ENCODE data around the gene CDK5RAP1.
"Not testable (repeated sequence)": the region's sequence is repeated elsewhere in the genome, so short reads cannot be mapped to it uniquely, and the experiment has no call there.

CDK5RAP1 gene

DNA sequence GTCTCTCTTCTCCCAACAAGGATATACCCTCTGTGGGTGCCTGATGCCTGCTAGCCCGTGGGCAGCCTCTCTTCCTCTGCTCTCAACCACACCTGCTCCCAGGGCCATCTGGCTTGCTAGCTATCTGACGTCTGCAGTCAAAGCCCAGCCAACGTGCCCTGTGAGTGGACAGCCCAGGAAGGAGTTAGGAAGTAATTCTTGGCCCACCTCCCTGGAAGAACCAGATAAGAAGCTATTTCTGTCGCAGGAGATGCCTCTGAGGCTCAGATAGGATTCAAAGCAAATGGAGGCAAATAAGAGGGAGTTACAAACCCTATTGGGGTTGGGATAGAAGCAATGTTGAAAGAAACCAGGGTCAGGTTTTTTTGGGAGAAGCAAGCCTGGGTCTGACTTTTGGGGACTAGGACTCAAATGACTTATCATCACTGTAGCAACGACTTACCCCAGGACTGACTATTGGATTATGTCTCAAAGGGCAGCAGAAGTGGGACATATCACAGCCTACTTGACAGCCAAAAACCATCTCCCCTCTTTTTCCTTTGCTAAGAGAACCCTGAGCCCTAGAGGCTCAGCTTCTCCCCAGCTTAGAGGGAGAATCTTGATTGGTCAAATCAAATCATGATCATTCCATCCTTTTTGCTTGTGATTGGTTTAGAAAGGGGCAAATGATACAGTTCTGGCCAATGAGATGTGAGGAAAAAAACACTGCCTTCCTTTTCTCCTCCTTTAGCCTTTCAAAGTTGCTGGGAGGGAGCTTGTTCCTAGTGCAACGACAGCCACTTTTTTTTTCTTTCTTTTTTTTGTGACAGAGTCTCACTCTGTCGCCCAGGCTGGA, 18.0 kb upstream of the CDK5RAP1 start:
- DNase-seq, result no peak

GRCh38 chr20:33418033-33418432, 16.7 kb upstream of the CDK5RAP1 start:
- DNase-seq, result no peak

GRCh38 chr20:33415948-33416347, 14.6 kb upstream of the CDK5RAP1 start:
- DNase-seq, result peak in 29 of 51 donors; percentile 4 to 62 (median 30)

DNA sequence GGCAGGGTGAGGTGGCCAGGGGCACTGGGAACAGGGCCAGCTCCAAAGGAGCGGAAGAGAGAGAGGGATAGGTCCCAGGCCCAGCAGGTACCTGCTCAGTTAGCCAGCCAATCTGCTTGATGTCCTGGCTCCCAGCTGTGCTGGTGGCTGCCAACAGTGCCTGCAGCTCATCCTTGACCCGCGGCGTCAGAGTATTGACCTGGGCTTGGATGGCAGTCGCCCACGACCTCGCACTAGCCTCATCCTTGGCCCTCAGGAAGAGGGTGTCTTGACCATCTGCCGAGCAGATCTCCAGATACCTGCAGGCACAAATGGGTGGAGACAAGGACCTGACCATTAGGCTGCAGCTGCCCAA, 11.1 kb upstream of the CDK5RAP1 start:
- no peak for DNase-seq

- DNase-seq, result no peak
Measured at GRCh38 chr20:33411711-33412483, 10.6 kb upstream of the CDK5RAP1 start.

DNA sequence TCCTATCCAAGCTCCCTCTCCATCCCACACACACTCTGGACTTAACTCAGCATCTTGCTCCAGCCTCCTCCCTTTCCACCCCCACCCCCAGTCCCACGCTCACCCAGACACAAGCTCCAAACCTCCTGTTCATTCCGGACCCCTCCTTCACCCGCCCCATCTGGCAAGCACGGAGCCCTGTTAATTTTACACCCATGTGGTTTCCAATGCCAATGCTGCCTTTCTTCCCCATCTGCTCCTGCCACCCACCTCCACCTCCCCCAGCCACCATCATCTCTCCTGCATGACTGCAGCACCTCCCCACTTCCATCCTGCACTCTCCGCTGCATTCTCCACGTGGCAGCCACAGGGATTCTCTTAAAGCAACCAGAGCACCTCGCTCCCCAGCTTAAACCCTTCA, 9.9 kb upstream of the CDK5RAP1 start:
- peak in 6 of 51 donors; percentile 4 to 49 (median 18) for DNase-seq

DNA sequence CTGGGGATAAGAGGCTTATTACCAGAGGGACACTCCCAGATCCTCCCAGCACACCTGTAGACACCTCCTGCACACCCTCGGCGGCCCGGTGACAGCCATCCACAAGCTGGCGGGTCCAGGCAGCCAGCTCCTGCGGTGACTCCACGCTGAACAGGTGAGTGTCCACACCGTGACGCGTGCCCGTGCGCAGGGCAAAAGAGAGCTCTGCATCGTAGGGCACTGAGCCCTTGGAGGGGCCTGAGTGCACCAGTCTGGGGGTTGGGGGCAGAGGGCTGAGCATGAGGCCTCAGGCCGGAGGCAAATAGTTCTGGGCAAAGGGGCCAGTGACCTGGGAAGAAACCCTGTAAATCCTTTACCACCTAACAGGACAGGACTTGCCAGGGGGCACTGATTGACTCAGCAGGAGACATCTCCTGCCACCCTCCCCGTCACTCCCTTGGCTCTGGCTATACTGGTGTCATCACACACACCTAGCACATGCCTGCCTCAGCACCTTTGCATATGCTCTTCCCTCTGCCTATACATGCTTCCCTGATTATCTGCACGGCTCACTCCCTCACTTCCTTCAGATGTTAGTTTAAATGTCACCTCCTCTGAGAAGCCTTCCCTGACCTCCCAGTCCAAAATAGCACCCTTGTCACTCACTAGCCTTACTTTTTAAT, 8.9 kb upstream of the CDK5RAP1 start:
- no peak for DNase-seq

GRCh38 chr20:33408716-33409654, 7.7 kb upstream of the CDK5RAP1 start:
- peak in 4 of 51 donors; percentile 6 to 55 (median 16) for DNase-seq

DNA sequence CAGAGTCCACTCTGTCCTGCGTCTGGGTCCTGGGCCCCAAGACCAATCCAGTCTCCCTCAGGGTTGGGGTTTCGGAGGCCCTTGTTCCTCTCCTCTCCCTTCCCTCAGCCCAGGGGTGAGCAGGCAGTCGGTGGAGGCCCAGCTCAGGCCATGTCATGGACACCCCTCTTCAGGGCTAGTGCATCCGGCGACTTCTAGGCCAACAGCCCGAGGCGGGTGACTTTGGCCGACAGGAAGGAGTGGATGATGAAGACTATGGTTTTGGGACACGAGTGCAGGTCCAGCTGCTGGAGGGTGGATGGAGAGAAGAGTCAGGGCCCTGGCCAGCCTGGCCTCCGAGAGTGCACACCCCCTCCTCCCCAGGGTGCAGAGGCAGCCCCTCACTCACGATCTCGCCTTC, 7.0 kb upstream of the CDK5RAP1 start:
- DNase-seq, result no peak

DNA sequence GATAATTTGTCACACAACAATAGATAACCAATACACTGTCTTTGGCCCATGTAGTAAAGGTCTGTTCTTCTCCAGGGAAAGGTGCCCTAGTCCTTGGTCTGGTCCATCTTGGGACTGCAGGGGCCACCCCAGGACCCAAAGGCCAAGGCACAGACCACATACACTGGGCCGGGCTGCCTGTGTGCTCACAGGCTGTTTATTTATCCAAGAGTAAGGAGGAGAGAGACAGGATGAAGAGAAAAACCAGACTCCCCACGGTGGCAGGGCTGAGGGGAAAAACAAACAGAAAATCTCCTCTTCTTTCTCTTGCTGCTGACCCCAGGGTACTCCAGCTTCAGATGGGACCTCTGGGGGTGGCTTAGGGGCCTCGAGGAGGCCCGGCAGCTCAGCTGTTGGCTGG, 6.5 kb upstream of the CDK5RAP1 start:
- no peak for DNase-seq

GRCh38 chr20:33407251-33407650, 5.9 kb upstream of the CDK5RAP1 start:
- DNase-seq, result no peak

DNA sequence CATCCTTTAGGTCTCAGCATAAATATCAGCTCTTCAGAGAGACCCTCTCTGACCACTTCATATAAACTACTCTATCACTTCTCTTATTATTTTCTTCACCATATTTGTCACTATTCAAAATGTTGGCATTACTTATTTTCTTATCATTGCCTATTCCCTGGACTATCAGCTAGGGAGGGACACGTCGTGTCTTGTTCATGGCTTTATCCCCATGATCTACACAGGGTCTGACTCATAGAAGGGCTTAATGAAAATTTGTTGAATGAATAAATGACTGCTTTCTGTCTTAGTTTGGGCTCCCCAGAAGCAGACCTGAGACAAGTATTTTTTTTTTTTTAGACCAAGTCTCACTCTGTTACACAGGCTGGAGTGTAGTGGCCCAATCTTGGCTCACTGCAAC, 3.0 kb upstream of the CDK5RAP1 start:
- DNase-seq, result no peak

GRCh38 chr20:33401921-33402369, 626 bp upstream of the CDK5RAP1 start:
- no peak for DNase-seq

- peak in 1 of 51 donors; percentile 43 for DNase-seq
Measured at GRCh38 chr20:33400812-33401183, 521 bp downstream of the CDK5RAP1 start.

- no peak for DNase-seq
Measured at GRCh38 chr20:33399924-33400323, 1.4 kb downstream of the CDK5RAP1 start.

DNA sequence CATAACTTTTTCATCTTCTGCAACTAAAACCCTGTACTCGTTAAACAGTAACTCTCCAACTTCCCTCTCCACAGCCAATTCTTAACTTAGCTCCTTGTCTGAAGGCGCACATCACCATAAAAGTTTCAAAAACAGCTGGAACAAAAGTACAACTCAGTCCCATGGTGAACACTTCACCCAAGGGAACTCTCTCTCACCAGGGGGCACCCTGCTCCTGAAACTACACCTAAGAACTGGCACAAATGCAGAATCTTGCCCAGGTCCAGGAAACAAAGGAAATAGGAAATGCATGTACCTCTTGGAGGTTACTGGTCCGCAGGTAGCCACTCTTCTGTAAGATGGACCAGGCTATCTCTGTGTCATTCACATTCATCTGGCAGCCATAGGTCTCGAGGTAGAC, 6.6 kb downstream of the CDK5RAP1 start:
- no peak for DNase-seq

DNA sequence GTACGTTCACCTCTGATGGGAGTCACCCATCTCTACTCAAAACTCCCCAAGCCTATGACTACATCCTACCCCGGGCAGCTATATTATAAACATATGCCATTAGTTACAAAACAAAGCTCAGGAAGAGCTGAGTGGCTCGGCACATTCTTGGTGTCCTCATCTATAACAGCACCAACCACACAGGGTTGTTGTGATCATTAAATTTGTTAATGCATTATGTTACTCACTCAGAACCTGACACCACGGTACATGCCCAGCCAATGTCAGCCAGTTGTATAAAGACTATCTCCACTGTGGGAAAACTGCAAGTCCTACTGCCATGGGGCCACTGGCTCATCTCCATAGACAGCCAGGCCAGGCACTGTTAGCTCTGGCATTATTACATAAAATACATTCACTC, 7.7 kb downstream of the CDK5RAP1 start:
- DNase-seq, result peak in 1 of 51 donors; percentile 4

DNA sequence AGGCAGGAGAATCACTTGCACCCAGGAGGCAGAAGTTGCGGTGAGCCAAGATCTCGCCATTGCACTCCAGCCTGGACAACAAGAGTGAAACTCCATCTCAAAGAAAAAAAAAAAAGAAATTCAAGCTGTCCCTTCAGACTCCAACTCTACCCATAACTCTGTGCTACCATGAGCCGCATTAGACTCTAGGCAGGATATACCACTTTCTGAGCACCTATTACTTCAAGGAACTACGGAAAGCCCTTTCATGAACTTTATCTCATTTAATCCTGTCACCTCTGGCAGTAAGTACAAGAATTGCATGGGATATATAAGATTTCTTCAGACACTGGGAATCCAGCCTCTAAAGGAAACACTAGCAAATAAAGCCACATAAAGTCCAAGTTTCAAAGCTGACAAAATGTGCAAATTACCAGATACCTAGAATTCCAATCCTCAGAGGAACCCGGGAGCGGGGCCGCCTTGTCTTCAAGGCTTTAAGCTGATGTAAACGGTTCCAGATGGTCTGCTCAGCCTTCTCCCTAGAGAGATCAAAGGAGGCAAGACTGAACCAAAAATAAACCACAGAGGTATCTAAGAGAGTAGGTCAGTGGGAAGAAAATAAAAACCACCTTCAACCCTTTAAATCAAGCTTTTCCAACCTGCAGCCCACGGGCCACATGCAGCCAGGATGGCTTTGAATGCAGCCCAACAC, 9.4 kb downstream of the CDK5RAP1 start:
- DNase-seq, result no peak

DNA sequence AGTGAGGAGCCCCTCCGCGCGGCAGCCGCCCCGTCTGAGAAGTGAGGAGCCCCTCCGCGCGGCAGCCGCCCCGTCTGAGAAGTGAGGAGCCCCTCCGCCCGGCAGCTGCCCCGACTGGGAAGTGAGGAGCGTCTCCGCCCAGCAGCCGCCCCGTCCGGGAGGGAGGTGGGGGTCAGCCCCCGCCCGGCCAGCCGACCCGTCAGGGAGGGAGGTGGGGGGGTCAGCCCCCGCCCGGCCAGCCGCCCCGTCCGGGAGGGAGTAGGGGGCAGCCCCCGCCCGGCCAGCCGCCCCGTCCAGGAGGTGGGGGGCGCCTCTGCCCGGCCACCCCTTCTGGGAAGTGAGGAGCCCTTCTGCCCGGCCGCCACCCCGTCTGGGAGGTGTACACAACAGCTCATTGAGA, 12.0 kb downstream of the CDK5RAP1 start:
- not testable (repeated sequence) for DNase-seq

DNA sequence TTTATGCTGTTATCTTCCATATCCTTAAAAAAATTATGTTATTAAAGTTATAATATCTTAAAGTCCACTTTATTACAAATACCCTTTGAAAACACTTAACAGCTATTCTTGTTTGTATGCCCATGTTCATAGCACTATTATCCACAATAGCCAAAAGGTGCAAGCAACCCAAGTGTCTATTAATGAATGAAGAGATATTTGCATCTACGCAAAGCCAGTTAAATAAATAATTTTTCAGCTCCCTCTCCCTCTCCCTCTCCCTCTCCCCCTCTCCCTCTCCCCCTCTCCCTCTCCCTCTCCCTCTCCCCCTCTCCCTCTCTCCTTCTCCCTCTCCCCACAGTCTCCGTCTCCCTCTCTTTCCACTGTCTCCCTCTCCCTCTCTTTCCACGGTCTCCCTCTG, 13.1 kb downstream of the CDK5RAP1 start:
- DNase-seq, result no peak

DNA sequence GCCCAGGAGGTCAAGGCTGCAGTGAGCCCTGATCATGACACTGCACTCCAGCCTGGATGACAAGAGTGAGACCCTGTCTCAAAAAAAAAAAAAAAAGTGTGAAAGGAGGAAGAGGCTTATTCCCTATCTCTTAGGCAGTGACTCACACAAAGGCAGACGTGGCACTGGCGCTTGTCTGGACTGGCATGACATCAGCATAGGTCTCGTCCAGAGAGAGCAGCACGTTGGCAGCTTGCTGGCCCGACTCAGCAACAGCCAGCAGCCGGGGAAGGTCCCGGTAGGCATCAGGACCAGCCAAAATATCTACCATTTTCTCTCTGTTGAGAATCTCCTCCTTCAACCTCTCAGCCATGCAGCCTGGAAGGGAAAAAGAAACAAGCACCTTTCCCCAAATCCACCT, 14.1 kb downstream of the CDK5RAP1 start:
- no peak for DNase-seq

Measured in hypothalamus (tissue), 51 donors.